Measurements from ENCODE around the gene PDE10A.

- no peak for TF ChIP-seq CTCF (conservative IDR thresholded peaks at IDR 0.05 in 1 of 2, IDR thresholded peaks at IDR 0.05 in 1 of 2; ENCODE audit: extremely low read depth in 1 of 2, insufficient read depth in 1 of 2, low read depth in 1 of 2, low read length in 2 of 2)
- TF ChIP-seq EZH2 (IDR thresholded peaks at IDR 0.05; ENCODE audit: borderline replicate concordance, low read length), result no peak
Observed at GRCh38 chr6:165383323-165383722, 279.7 kb downstream of the PDE10A start.
